Chondrocyte (in vitro differentiated cells): ENCODE results near the gene ABHD1. TPM values are rescaled to one million over a fixed set of nuclear protein-coding genes. Genes with fewer than 3 reads are reported as not detected.
"Not testable (repeated sequence)": the region's sequence is repeated elsewhere in the genome, so short reads cannot be mapped to it uniquely, and the experiment has no call there.

Source experiments
- DNase-seq: peaks from one replicate; pipeline ENCODE4 v3.0.0; 2021; ENCODE audit warnings: mixed read lengths, low spot score
- H3K27ac Mint-ChIP-seq: one replicate; pipeline ENCODE4 v1.8.0; 2021; ENCODE audit warnings: mild to moderate bottlenecking, moderate library complexity, mixed read lengths; ENCODE audit not compliant: unreplicated experiment
- H3K27me3 Mint-ChIP-seq: 2 replicates; pipeline ENCODE4 v1.8.0; 2021; ENCODE audit warnings: low read depth, mixed read lengths
- H3K36me3 Mint-ChIP-seq: 2 replicates; pipeline ENCODE4 v1.8.0; 2021; ENCODE audit warnings: low read depth, mixed read lengths
- H3K4me1 Mint-ChIP-seq: 2 replicates; pipeline ENCODE4 v1.8.0; 2021; ENCODE audit warnings: low read depth, mild to moderate bottlenecking, mixed read lengths
- H3K4me3 Mint-ChIP-seq: one replicate; pipeline ENCODE4 v1.8.0; 2021; ENCODE audit warnings: mild to moderate bottlenecking, moderate library complexity, mixed read lengths; ENCODE audit not compliant: unreplicated experiment
- H3K9me3 Mint-ChIP-seq: 2 replicates; pipeline ENCODE4 v1.8.0; 2021; ENCODE audit warnings: low read depth, mixed read lengths
- CTCF ChIP-seq: fragments of 200-600 bp; sonication (generic); IDR thresholded peaks from 2 replicates; pipeline ENCODE4 v1.5.0; 2021; ENCODE audit warnings: antibody characterized with exemption, mild to moderate bottlenecking, moderate library complexity
- total RNA-seq: library from RNA; stranded (reverse); gene quantifications from 3 replicates; pipeline ENCODE4 v1.2.1, GENCODE V29; 2021

ABHD1 gene
- total RNA-seq, 1 donor from 2014 or later, result 0.30 TPM

- Mint-ChIP-seq H3K36me3 (no peaks in the 10 kb centered on the region), H3K27ac (no peak overlapping the region), H3K4me1 (peaks cover 3% of the 10 kb centered on the region), H3K4me3 (no peak overlapping the region), H3K9me3 (no peaks in the 10 kb centered on the region), H3K27me3 (peaks cover 16% of the 10 kb centered on the region)
- no peak for DNase-seq
- TF ChIP-seq CTCF, result no peak
Measured at GRCh38 chr2:27170581-27171337, 47.1 kb downstream of the ABHD1 start.

DNA sequence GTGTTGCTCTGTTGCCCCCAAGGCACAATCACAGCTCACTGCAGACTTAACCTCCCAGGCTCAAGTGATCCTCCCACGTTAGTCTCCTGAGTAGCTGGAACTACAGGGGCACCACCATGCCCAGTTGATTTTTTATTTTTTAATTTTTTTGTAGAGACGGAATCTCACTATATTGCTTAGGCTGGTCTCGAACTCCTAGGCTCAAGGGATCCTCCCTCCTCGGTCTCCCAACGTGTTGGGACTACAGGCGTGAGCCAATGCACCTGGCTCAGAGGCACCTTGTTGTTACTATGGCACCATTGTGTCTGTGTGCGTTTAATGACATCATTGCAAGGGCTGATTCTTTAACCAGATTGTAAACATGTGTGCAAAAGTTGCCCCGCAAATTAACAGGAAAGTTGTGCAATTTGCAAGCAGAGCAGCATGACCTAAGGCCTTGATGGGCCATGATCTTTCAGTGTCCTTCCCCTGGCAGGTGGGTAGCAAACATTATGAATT lies 47.8 kb downstream of the ABHD1 start:
- no peaks in the 10 kb centered on the region for H3K36me3 Mint-ChIP-seq
- DNase-seq, result no peak
- no peaks in the 10 kb centered on the region for H3K9me3 Mint-ChIP-seq
- peaks cover 3% of the 10 kb centered on the region for H3K4me1 Mint-ChIP-seq
- H3K27me3 Mint-ChIP-seq, result peaks cover 17% of the 10 kb centered on the region
- no peak overlapping the region for H3K27ac Mint-ChIP-seq
- TF ChIP-seq CTCF, result no peak
- H3K4me3 Mint-ChIP-seq, result no peak overlapping the region

DNA sequence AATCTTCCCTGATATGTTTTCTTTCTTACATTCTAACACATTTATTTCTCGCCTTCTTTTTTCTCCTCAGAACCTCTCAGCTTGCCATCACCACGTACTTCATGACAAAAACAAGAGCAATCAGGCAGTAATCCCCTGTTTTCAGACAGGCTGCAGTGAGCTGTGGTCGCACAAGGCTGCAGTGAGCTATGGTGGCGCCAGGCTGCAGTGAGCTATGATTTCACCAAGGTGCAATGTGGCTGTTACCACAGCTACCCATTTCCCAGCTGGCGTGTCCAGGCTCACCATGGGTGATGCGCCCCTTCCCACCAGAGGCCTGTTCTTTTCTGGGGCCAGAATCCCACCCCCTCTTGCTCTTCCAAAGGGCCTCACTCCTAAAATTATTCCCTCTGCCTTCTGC lies 51.0 kb downstream of the ABHD1 start:
- TF ChIP-seq CTCF, result no peak
- H3K27ac Mint-ChIP-seq, result no peak overlapping the region
- no peaks in the 10 kb centered on the region for H3K36me3 Mint-ChIP-seq
- DNase-seq, result no peak
- H3K9me3 Mint-ChIP-seq, result no peaks in the 10 kb centered on the region
- H3K27me3 Mint-ChIP-seq, result peaks cover 24% of the 10 kb centered on the region
- H3K4me3 Mint-ChIP-seq, result no peak overlapping the region
- peaks cover 3% of the 10 kb centered on the region for H3K4me1 Mint-ChIP-seq

GRCh38 chr2:27175330-27175729 lies 51.7 kb downstream of the ABHD1 start:
- Mint-ChIP-seq H3K27me3 (peaks cover 24% of the 10 kb centered on the region), H3K4me3 (no peak overlapping the region), H3K9me3 (no peaks in the 10 kb centered on the region), H3K36me3 (no peaks in the 10 kb centered on the region), H3K4me1 (peaks cover 3% of the 10 kb centered on the region), H3K27ac (no peak overlapping the region)
- DNase-seq, result no peak
- TF ChIP-seq CTCF, result no peak

DNA sequence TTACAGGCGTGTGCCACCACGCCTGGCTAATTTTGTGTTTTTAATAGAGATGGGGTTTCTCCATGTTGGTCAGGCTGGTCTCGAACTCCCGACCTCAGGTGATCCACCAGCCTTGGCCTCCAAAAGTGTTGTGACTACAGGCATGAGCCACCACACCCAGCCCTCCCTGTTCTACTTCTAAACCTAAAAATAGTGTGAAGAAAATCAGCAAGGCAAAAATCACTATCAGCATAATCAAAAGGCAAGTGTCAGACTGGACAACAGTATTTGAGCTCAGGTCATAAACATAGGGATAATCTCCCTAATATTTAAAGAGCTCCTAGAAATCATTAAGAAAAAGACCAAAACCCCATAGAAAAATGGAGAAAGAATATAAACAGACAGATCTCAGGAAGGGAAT lies 52.2 kb downstream of the ABHD1 start:
- not testable (repeated sequence) for H3K9me3 Mint-ChIP-seq, H3K36me3 Mint-ChIP-seq, DNase-seq, H3K4me1 Mint-ChIP-seq, H3K27ac Mint-ChIP-seq, H3K4me3 Mint-ChIP-seq
- peaks cover 20% of the 10 kb centered on the region for H3K27me3 Mint-ChIP-seq
